ENCODE data around the gene MUC4.

- TF ChIP-seq POLR2AphosphoS5 (IDR thresholded peaks at IDR 0.05) (no peak), CTCF (IDR thresholded peaks at IDR 0.05) (no peak), POLR2A (IDR thresholded peaks at IDR 0.05) (no peak), EP300 (IDR thresholded peaks at IDR 0.05) (no peak)
Observed at GRCh38 chr3:195701042-195701915, 110.5 kb downstream of the MUC4 start.

Data from gastroesophageal sphincter (tissue), 3 donors.